T-helper 17 cell (primary cell): ENCODE results near the gene GARIN6. TPM values are rescaled to one million over a fixed set of nuclear protein-coding genes. Genes with fewer than 3 reads are reported as not detected.

ENCODE experiments used
- ATAC-seq: fragments of 150-1000 bp; cut with Tn5 transposase; 2 replicates; pipeline ENCODE4 v1.10.0; 2021; ENCODE audit warnings: mild to moderate bottlenecking, moderate library complexity
- DNase-seq, 3 donors: peaks; one replicate each; pipeline versions ENCODE4 v3.0.0 to v3.0.0-alpha.2; 2020 to 2021
- H3K9me3 ChIP-seq: one replicate; pipeline ENCODE4 v1.7.0; 2013; ENCODE audit warnings: low read length, mild to moderate bottlenecking; ENCODE audit not compliant: control insufficient read depth, poor library complexity, severe bottlenecking
- H3K27ac Mint-ChIP-seq: one replicate; pipeline ENCODE4 v1.8.0; 2022; ENCODE audit warnings: mild to moderate bottlenecking, moderate library complexity, mixed read lengths
- H3K27me3 Mint-ChIP-seq: one replicate; pipeline ENCODE4 v1.8.0; 2022; ENCODE audit warnings: mixed read lengths
- H3K36me3 Mint-ChIP-seq: one replicate; pipeline ENCODE4 v1.8.0; 2022; ENCODE audit warnings: low read depth, mixed read lengths
- H3K4me1 Mint-ChIP-seq: one replicate; pipeline ENCODE4 v1.8.0; 2022; ENCODE audit warnings: mild to moderate bottlenecking, mixed read lengths
- H3K4me3 Mint-ChIP-seq: one replicate; pipeline ENCODE4 v1.8.0; 2022; ENCODE audit warnings: mild to moderate bottlenecking, moderate library complexity, mixed read lengths
- total RNA-seq, 4 donors: library from RNA in 2 of 4; stranded (reverse) in 2 of 4; gene quantifications; one replicate each; pipeline ENCODE4 v1.2.3 and lab custom pipeline; 2022 to 2026

The GARIN6 gene
- total RNA-seq, 2 donors from 2014 or later, result not detected

DNA sequence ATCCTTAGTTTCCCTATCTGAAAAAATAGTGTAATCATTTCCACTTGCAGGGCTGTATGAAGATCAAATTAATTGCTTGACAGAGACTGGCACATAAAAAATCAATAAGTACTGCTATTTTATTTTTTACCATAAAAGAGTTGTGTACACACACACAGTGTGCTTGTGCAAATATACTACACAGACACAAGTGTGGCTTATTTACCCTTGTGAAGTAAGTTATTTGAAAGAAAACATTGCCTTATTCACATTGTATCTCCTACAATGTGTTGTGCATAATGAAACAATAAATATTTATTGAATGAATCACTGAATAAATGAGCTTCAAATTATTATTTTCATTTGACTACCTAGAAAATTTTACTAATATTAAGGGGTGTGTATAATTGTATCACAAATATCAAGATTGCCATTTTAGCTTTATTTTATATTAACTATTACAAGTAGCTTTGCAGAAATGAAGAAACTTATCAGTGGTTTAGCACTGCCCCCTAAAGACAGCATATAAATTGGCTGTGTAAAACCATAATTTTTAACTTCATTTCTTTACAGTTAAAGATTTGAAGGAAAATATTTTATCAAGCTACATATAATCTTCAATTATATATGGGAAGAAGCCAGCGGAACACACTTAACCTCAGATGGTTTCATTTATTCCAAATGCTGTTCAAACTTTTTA is 11.3 kb downstream of the GARIN6 start:
- H3K4me1 Mint-ChIP-seq, result no peaks in the 10 kb centered on the region
- no peak for DNase-seq
- no peaks in the 10 kb centered on the region for H3K36me3 Mint-ChIP-seq
- no peak for ATAC-seq
- no peaks in the 10 kb centered on the region for H3K27me3 Mint-ChIP-seq
- no peaks in the 10 kb centered on the region for H3K9me3 ChIP-seq
- no peak overlapping the region for H3K27ac Mint-ChIP-seq
- H3K4me3 Mint-ChIP-seq, result no peak overlapping the region

DNA sequence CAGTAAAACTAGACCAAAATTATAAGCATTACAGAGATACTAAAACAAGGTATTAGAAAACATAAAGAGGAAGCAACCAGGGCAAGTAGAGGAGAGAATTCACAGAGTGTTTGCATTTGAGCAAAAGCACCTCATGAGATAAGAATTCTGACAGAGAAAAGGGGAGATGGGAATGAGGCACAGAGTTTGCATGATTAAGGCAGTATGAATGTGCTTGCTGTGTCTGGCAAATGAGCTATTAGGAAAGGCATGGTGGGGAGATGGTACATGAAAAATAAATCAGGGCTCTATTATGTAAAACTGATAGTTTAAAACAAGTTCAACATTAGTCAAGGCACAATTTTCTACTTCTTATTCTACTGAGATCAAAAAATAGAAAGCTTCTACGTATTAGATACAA is 23.1 kb downstream of the GARIN6 start:
- ATAC-seq, result no peak
- no peak for DNase-seq
- no peaks in the 10 kb centered on the region for H3K27me3 Mint-ChIP-seq
- H3K9me3 ChIP-seq, result no peaks in the 10 kb centered on the region
- H3K4me3 Mint-ChIP-seq, result no peak overlapping the region
- H3K36me3 Mint-ChIP-seq, result no peaks in the 10 kb centered on the region
- no peak overlapping the region for H3K27ac Mint-ChIP-seq
- H3K4me1 Mint-ChIP-seq, result no peaks in the 10 kb centered on the region

DNA sequence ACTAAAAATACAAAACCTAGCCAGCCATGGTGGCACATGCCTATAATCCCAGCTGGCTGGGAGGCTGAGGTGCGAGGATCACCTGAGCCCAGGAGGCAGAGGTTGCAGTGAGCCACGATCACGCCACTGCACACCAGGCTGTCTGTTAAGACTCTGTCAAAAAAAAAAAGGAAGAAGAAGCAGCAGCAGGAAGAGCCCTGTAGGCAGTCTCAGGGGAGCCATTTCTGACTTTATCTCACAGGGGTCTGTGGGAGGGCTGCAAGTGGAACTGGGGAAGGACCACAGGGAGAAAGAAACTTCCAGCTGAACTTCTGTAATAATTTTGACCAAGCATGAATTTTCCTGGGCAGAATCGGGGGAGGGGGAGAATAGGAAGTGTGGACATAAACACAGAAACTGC is 32.7 kb downstream of the GARIN6 start:
- no peaks in the 10 kb centered on the region for H3K27me3 Mint-ChIP-seq
- H3K36me3 Mint-ChIP-seq, result no peaks in the 10 kb centered on the region
- no peaks in the 10 kb centered on the region for H3K4me1 Mint-ChIP-seq
- no peak for DNase-seq
- H3K9me3 ChIP-seq, result no peaks in the 10 kb centered on the region
- ATAC-seq, result no peak
- no peak overlapping the region for H3K27ac Mint-ChIP-seq
- H3K4me3 Mint-ChIP-seq, result no peak overlapping the region

DNA sequence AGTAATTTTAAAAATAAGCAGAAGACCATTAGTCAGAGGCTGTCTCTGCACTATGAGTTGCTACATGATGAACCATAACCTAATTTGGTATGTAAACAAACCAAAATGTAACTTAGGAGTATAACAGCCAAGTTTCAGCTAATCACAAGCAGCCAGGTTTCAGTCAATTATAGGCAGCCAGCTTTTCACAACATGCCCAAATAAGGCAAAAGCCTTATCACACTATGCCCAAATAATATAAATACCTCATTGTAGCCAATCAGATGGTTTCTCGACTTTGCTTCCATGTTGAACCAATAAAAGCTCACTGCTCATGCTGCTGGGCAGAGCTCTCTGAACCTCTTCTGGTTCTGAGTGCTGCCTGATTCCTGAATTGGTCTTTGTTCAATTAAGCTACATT is 38.6 kb downstream of the GARIN6 start:
- ATAC-seq (no peak), DNase-seq (no peak)
- Mint-ChIP-seq H3K4me1 (no peaks in the 10 kb centered on the region), H3K27me3 (no peaks in the 10 kb centered on the region), H3K4me3 (no peak overlapping the region), H3K27ac (no peak overlapping the region), H3K36me3 (no peaks in the 10 kb centered on the region)
- no peaks in the 10 kb centered on the region for H3K9me3 ChIP-seq

DNA sequence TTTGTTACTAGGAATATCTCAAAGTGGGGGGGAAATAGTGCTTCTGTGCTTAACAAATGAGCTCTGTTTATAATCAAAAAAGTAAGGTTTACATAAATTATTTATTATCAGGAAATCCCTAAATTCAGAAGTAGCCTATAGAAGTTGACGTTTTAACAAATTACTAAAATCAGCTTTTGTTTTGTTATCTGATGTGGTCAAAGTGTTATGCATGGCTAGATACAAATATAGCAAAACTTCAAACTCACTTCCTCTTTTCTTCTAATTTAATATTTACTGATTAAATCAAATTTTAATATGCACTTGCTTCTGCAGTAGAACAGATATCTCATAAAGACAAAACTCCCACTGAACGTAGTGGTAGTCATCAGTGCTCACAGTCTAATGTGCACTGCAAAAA is 47.5 kb downstream of the GARIN6 start:
- H3K4me1 Mint-ChIP-seq, result no peaks in the 10 kb centered on the region
- no peak overlapping the region for H3K27ac Mint-ChIP-seq
- ATAC-seq (no peak), DNase-seq (no peak)
- no peaks in the 10 kb centered on the region for H3K9me3 ChIP-seq
- H3K36me3 Mint-ChIP-seq, result peaks cover 3% of the 10 kb centered on the region
- no peak overlapping the region for H3K4me3 Mint-ChIP-seq
- H3K27me3 Mint-ChIP-seq, result no peaks in the 10 kb centered on the region
